ENCODE data around the gene TCF3.
A peak's percentile ranks its signal among the peaks of the same experiment; 100 is the strongest.

The TCF3 gene

GRCh38 chr19:1609680-1610474 lies 42.5 kb downstream of the TCF3 start:
- no peak for DNase-seq (ENCODE audit: low spot score)

GRCh38 chr19:1609103-1609396 lies 43.4 kb downstream of the TCF3 start:
- no peak for DNase-seq (ENCODE audit: low spot score)

GRCh38 chr19:1608359-1609102 lies 43.9 kb downstream of the TCF3 start:
- DNase-seq (ENCODE audit: low spot score): no peak

GRCh38 chr19:1606138-1606651 lies 46.2 kb downstream of the TCF3 start:
- no peak for DNase-seq (ENCODE audit: low spot score)

GRCh38 chr19:1605236-1606137 lies 46.9 kb downstream of the TCF3 start, which contains the start of gene UQCR11:
UQCR11 (minus strand) TSS chr19:1605462; CDS start chr19:1605409, 53 bp downstream.
- DNase-seq (ENCODE audit: low spot score): peak; percentile 97

GRCh38 chr19:1602091-1602707 lies 50.2 kb downstream of the TCF3 start:
- DNase-seq (ENCODE audit: low spot score): no peak

GRCh38 chr19:1601613-1602064 lies 50.8 kb downstream of the TCF3 start:
- no peak for DNase-seq (ENCODE audit: low spot score)

GRCh38 chr19:1599460-1599846 lies 53.0 kb downstream of the TCF3 start:
- no peak for DNase-seq (ENCODE audit: low spot score)

GRCh38 chr19:1598777-1599459 lies 53.5 kb downstream of the TCF3 start:
- no peak for DNase-seq (ENCODE audit: low spot score)

GRCh38 chr19:1593501-1593772 lies 59.0 kb downstream of the TCF3 start:
- no peak for DNase-seq (ENCODE audit: low spot score)

- peak; percentile 95 for DNase-seq (ENCODE audit: low spot score)
Measured at GRCh38 chr19:1592755-1593500, 59.5 kb downstream of the TCF3 start, which contains the start of gene MBD3. MBD3 (minus strand) TSS chr19:1592865; CDS start chr19:1592631, 234 bp downstream.

- peak; percentile 89 for DNase-seq (ENCODE audit: low spot score)
Measured at GRCh38 chr19:1592024-1592754, 60.2 kb downstream of the TCF3 start.

GRCh38 chr19:1591421-1592023 lies 60.9 kb downstream of the TCF3 start:
- no peak for DNase-seq (ENCODE audit: low spot score)

GRCh38 chr19:1590641-1591397 lies 61.6 kb downstream of the TCF3 start:
- no peak for DNase-seq (ENCODE audit: low spot score)

GRCh38 chr19:1587872-1588271 lies 64.5 kb downstream of the TCF3 start:
- no peak for DNase-seq (ENCODE audit: low spot score)

GRCh38 chr19:1585243-1585580 lies 67.2 kb downstream of the TCF3 start:
- DNase-seq (ENCODE audit: low spot score): no peak

GRCh38 chr19:1584500-1585242 lies 67.7 kb downstream of the TCF3 start:
- DNase-seq (ENCODE audit: low spot score): no peak

GRCh38 chr19:1582201-1582600 lies 70.2 kb downstream of the TCF3 start:
- no peak for DNase-seq (ENCODE audit: low spot score)

Data from Ammon's horn (tissue), 1 donor.